Transverse colon (tissue), 4 donors: ENCODE results near the gene MAIP1. TPM values are rescaled to one million over a fixed set of nuclear protein-coding genes. Genes with fewer than 3 reads are reported as not detected.

ENCODE experiments used
- DNase-seq: peaks from one replicate; pipeline ENCODE4 v3.0.0-alpha.2; 2019
- H3K27ac ChIP-seq, 4 donors: fragments of 200-600 bp; sonication (generic); 2 replicates each; pipeline ENCODE4 v1.5.1; 2016 to 2018; ENCODE audit warnings: inconsistent platforms in 4 of 4
- H3K27me3 ChIP-seq: fragments of 200-600 bp; sonication (generic); 2 replicates; pipeline ENCODE4 v1.5.1; 2017; ENCODE audit warnings: inconsistent platforms
- H3K36me3 ChIP-seq, 4 donors: fragments of 200-600 bp; sonication (generic); 2 replicates each; pipeline ENCODE4 v1.5.1; 2017 to 2019; ENCODE audit warnings: inconsistent platforms in 4 of 4
- H3K4me1 ChIP-seq, 4 donors: fragments of 200-600 bp; sonication (generic); 2 replicates each; pipeline ENCODE4 v1.5.1; 2017 to 2020; ENCODE audit warnings: inconsistent platforms in 4 of 4
- H3K4me3 ChIP-seq, 4 donors: fragments of 200-600 bp; sonication (generic); 1 replicate in 1 of 4; 2 replicates in 3 of 4; pipeline versions ENCODE4 v1.5.1 to v1.6.1; 2017 to 2019; ENCODE audit warnings: inconsistent platforms in 4 of 4
- H3K9me3 ChIP-seq, 2 donors: fragments of 200-600 bp; sonication (generic); 2 replicates each; pipeline ENCODE4 v1.5.1; 2017 to 2019; ENCODE audit warnings: inconsistent platforms in 2 of 2
- CTCF ChIP-seq, 5 experiments: fragments of 200-600 bp in 3 of 5; fragments of 450-650 bp in 2 of 5; sonication (generic) in 3 of 5; IDR thresholded peaks; 1 replicate in 2 of 5; 2 replicates in 3 of 5; pipeline ENCODE4 v1.5.1; 2016 to 2017; ENCODE audit warnings: antibody characterized with exemption in 5 of 5, inconsistent platforms in 3 of 5, mild to moderate bottlenecking in 2 of 5, moderate library complexity in 1 of 5
- EP300 ChIP-seq: sonication (generic); formaldehyde crosslinking; IDR thresholded peaks from one replicate; pipeline ENCODE4 v1.6.1; 2017; ENCODE audit warnings: antibody characterized with exemption, low read depth
- POLR2A ChIP-seq: fragments of 450-650 bp; IDR thresholded peaks from one replicate; pipeline ENCODE4 v1.6.1; 2016; ENCODE audit warnings: antibody characterized with exemption, mild to moderate bottlenecking, moderate library complexity
- POLR2AphosphoS5 ChIP-seq, 3 donors: sonication (generic); formaldehyde crosslinking; IDR thresholded peaks; one replicate each; pipeline ENCODE4 v1.6.1; 2016; ENCODE audit warnings: antibody characterized with exemption in 3 of 3
- WGBS, 2 donors: methylation state at CpG; one replicate each; pipeline ENCODE4 v1.1.5; 2018; ENCODE audit warnings: low coverage in 1 of 2; 5-methylcytosine and 5-hydroxymethylcytosine counted together
- in situ Hi-C, 4 donors: fragments of 200-750 bp; cut with MboI; loops; one replicate each; pipeline versions ENCODE4 v1.15.0 to v1.15.1; 2017; ENCODE audit warnings: low sequenced_read_pairs in 3 of 4, low pct_ligation_motif_present in 1 of 4, low pct_unique_long_range_greater_than_20kb in 1 of 4
- intact Hi-C: fragments of 100-400 bp; cut with DNase I; formaldehyde crosslinking; loops from one replicate; pipeline ENCODE4 v1.15.1; 2023; ENCODE audit warnings: low total_unique reads
- total RNA-seq, 4 donors: library from RNA; depleted of rRNA; stranded (reverse); fragments of >200 nt; gene quantifications; one replicate each; pipeline ENCODE4 v1.1.0, GENCODE V29; 2016

MAIP1 gene
- total RNA-seq, 4 donors from 2014 or later: 19.1 to 104 (median 33.2) TPM

GRCh38 chr2:199999166-199999565 is 43.8 kb downstream of the MAIP1 start:
- Histone ChIP-seq H3K4me1 (no peaks in the 10 kb centered on the region), H3K4me3 (no peak overlapping the region), H3K36me3 (no peaks in the 10 kb centered on the region), H3K27me3 (no peaks in the 10 kb centered on the region), H3K9me3 (no peaks in the 10 kb centered on the region), H3K27ac (no peak overlapping the region)
- intact Hi-C loops: no loop called here
- in situ Hi-C loops: loop anchor here in 2 of 4 donors (25.0 kb wide), 2 partner anchors 288 to 313 kb away; partner anchors contain the start of gene SPATS2L (in 1 of the 2)
- DNase-seq: no peak
- 86 to 99% methylated on average over 4 of the region's 4 CpGs for WGBS, 2 donors
- TF ChIP-seq POLR2A: no peak
- no peak for TF ChIP-seq EP300
- TF ChIP-seq CTCF (IDR thresholded peaks at IDR 0.05): no peak
- no peak for TF ChIP-seq POLR2AphosphoS5 (IDR thresholded peaks at IDR 0.05)

DNA sequence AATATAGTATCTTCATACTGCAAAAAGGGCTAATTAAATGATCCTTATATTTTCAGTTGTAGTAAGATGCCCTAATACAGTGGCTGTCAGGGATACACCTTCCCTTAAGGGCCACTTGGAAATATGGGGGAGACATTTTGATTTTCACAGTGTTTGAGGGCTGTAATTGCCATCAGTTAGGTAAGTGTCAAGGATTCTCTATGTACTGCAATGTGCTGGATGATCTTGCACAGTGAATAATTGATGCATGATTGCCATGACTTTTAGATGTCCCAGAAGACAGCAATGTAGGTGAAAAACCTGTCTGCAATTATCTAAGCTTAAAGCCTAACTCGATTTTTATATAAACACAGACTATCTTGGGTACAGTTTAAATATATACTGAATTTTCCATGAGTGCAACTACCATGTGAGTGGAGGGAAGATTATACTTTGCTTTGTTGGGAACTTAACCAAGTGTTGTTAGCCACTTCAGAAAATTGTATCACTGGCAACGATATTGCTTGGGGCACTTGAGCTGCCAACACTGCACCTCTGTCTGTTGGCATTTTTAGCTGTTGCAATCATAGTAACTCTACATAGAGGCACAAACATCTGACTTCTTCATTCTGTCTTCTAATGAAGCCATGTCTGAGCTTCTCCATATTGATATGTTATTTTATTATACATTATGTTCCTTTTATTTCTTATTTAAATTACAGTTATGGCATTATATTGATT is 45.2 kb downstream of the MAIP1 start:
- in situ Hi-C loops: no loop called here
- no peak for DNase-seq

DNA sequence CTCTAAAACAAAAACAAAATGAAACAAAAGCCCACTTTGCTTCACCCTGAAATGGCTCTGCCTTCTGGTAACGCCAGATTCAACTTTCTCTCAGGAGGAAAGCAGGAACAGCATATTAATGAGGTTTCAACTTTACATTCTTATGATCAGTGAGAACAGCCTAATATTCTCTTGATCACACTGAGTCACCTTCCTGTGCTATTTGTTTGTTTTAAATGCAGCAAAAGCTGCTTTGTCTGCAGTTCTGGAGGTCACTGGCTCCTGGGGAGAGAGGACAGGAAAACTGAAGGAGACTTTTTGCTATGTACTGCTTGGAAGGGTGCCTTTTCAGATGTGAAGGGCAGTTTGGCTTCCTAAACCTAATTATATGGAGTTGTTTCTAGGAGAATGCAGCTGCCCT is 48.1 kb downstream of the MAIP1 start:
- Histone ChIP-seq H3K27me3 (no peaks in the 10 kb centered on the region), H3K9me3 (no peaks in the 10 kb centered on the region), H3K36me3 (no peaks in the 10 kb centered on the region), H3K4me1 (no peaks in the 10 kb centered on the region), H3K4me3 (no peak overlapping the region), H3K27ac (no peak overlapping the region)
- intact Hi-C loops (no loop called here), in situ Hi-C loops (no loop called here)
- TF ChIP-seq POLR2AphosphoS5 (IDR thresholded peaks at IDR 0.05): no peak
- TF ChIP-seq EP300: no peak
- TF ChIP-seq CTCF (IDR thresholded peaks at IDR 0.05): no peak
- no peak for TF ChIP-seq POLR2A
- WGBS, 2 donors: 60 to 89% methylated on average over 1 of the region's 1 CpG
- DNase-seq: no peak

More for the DNA sequence above, 45.2 kb downstream of the MAIP1 start:
- no peaks in the 10 kb centered on the region for H3K4me1 ChIP-seq
- no peaks in the 10 kb centered on the region for H3K36me3 ChIP-seq
- intact Hi-C loops: no loop called here
- TF ChIP-seq POLR2AphosphoS5 (IDR thresholded peaks at IDR 0.05): no peak
- TF ChIP-seq CTCF (IDR thresholded peaks at IDR 0.05): no peak
- WGBS, 2 donors: 73 to 85% methylated on average over 2 of the region's 2 CpGs
- no peak overlapping the region for H3K27ac ChIP-seq
- H3K4me3 ChIP-seq: no peak overlapping the region
- H3K9me3 ChIP-seq: no peaks in the 10 kb centered on the region
- H3K27me3 ChIP-seq: no peaks in the 10 kb centered on the region

DNA sequence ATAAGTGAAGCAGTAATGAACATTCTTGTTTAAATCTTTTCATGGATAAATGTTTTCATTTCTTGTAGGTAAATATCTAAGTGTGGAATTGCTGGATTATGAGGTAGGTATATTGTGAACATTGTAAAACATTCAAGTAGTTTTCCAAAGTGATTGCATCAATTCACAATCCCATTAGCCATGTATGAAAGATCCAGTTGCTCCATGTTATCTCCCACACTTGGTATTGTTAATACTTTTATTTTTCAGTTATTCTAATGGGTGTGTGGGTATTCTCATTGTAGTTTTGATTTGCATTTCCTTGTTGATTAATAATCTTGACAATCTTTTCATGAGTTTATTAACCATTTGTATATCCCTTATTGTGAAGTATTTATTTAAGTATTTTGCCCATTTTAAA is 50.3 kb downstream of the MAIP1 start:
- intact Hi-C loops (no loop called here), in situ Hi-C loops (no loop called here)
- no peak for DNase-seq
- Histone ChIP-seq H3K27me3 (no peaks in the 10 kb centered on the region), H3K9me3 (no peaks in the 10 kb centered on the region), H3K36me3 (no peaks in the 10 kb centered on the region), H3K4me1 (no peaks in the 10 kb centered on the region), H3K27ac (no peak overlapping the region), H3K4me3 (no peak overlapping the region)
- no peak for TF ChIP-seq POLR2AphosphoS5 (IDR thresholded peaks at IDR 0.05)
- TF ChIP-seq CTCF (IDR thresholded peaks at IDR 0.05): no peak
- TF ChIP-seq EP300: no peak
- no peak for TF ChIP-seq POLR2A
